Stimulated activated CD4-positive, alpha-beta T cell treated with anti-CD3 and anti-CD28 coated beads, Interleukin-12 subunit alpha, Interleukin-12 subunit beta, amount 100 ng/mL, for 4 hours (primary cell): ENCODE results near the gene NKG7.

ENCODE experiments used
- DNase-seq: peaks from one replicate; pipeline ENCODE4 v3.0.0-alpha.2; 2020

Gene NKG7

GRCh38 chr19:51357952-51358351 is 14.5 kb downstream of the NKG7 start:
- no peak for DNase-seq

- DNase-seq, result no peak
Measured at GRCh38 chr19:51356159-51356801, 16.2 kb downstream of the NKG7 start.

- no peak for DNase-seq
Measured at GRCh38 chr19:51354742-51355148, 17.7 kb downstream of the NKG7 start.

- no peak for DNase-seq
Measured at GRCh38 chr19:51354103-51354741, 18.2 kb downstream of the NKG7 start.

- no peak for DNase-seq
Measured at GRCh38 chr19:51352783-51353360, 19.6 kb downstream of the NKG7 start.

GRCh38 chr19:51351266-51351990 is 21.0 kb downstream of the NKG7 start:
- DNase-seq, result no peak

GRCh38 chr19:51347209-51347928 is 25.1 kb downstream of the NKG7 start:
- no peak for DNase-seq

- no peak for DNase-seq
Measured at GRCh38 chr19:51346742-51347141, 25.7 kb downstream of the NKG7 start.

- no peak for DNase-seq
Measured at GRCh38 chr19:51345076-51345620, 27.3 kb downstream of the NKG7 start.

GRCh38 chr19:51342631-51343569 is 29.6 kb downstream of the NKG7 start:
- no peak for DNase-seq

- DNase-seq, result no peak
Measured at GRCh38 chr19:51341976-51342580, 30.4 kb downstream of the NKG7 start, which contains the start of gene VSIG10L. Gene VSIG10L, minus strand, starts transcription at chr19:51342139. Its CDS starts 15 bp downstream, at chr19:51342124.

GRCh38 chr19:51341066-51341465 is 31.4 kb downstream of the NKG7 start:
- DNase-seq, result no peak

GRCh38 chr19:51339687-51340656 is 32.5 kb downstream of the NKG7 start:
- DNase-seq, result peak; percentile 97

GRCh38 chr19:51339313-51339686 is 33.2 kb downstream of the NKG7 start:
- DNase-seq, result no peak

GRCh38 chr19:51338563-51339312 is 33.7 kb downstream of the NKG7 start:
- peak; percentile 88 for DNase-seq

- DNase-seq, result no peak
Measured at GRCh38 chr19:51337861-51338562, 34.4 kb downstream of the NKG7 start.

- DNase-seq, result no peak
Measured at GRCh38 chr19:51337141-51337860, 35.2 kb downstream of the NKG7 start.
